ENCODE data around the gene GCNT1. TPM values are rescaled to one million over a fixed set of nuclear protein-coding genes. Genes with fewer than 3 reads are reported as not detected.

GCNT1 gene
- total RNA-seq, 1 experiment from 2014 or later: 15.3 TPM

GRCh38 chr9:76414661-76415060 is 44.3 kb upstream of the GCNT1 start:
- H3F3A ChIP-seq (ENCODE audit: insufficient read depth, low read depth): no peaks in the 10 kb centered on the region
- CTCF ChIA-PET: no interaction called here

GRCh38 chr9:76415154-76415553 is 43.8 kb upstream of the GCNT1 start:
- intact Hi-C loops (cut with micrococcal nuclease; ENCODE audit: unreplicated experiment): no loop called here
- no peaks in the 10 kb centered on the region for H3K27me3 ChIP-seq (ENCODE audit: insufficient read depth, low read depth)
- no peak overlapping the region for H3K4me3 ChIP-seq
- no peaks in the 10 kb centered on the region for H3K4me1 ChIP-seq (replicated peaks; ENCODE audit: insufficient read depth)
- no peaks in the 10 kb centered on the region for H3K79me2 ChIP-seq (ENCODE audit: low read depth)
- no peak overlapping the region for H3K4me2 ChIP-seq
- no peaks in the 10 kb centered on the region for H3K9me2 ChIP-seq (ENCODE audit: insufficient read depth)
- ChIA-PET POLR2A (ENCODE audit: unreplicated experiment) (no interaction called here), CTCF (no interaction called here)
- no peaks in the 10 kb centered on the region for H3F3A ChIP-seq (ENCODE audit: insufficient read depth, low read depth)
- H4K20me1 ChIP-seq (ENCODE audit: insufficient read depth): no peaks in the 10 kb centered on the region
- H3K9me3 ChIP-seq (ENCODE audit: insufficient read depth, low read depth): no peaks in the 10 kb centered on the region
- H3K27ac ChIP-seq: no peak overlapping the region
- DNase-seq: no peak
- no TSS peak for BruUV-seq (replicated peaks)
- TF ChIP-seq CTCF (conservative IDR thresholded peaks at IDR 0.05): no peak
- no peak for TF ChIP-seq EZH2 (IDR thresholded peaks at IDR 0.05; ENCODE audit: low read depth)
- H3K36me3 ChIP-seq (ENCODE audit: low read depth): no peaks in the 10 kb centered on the region
- H2AFZ ChIP-seq: no peak overlapping the region

More at GRCh38 chr9:76414661-76415060, 44.3 kb upstream of the GCNT1 start:
- H4K20me1 ChIP-seq (ENCODE audit: insufficient read depth): no peaks in the 10 kb centered on the region
- H3K4me2 ChIP-seq: no peak overlapping the region
- no peaks in the 10 kb centered on the region for H3K9me3 ChIP-seq (ENCODE audit: insufficient read depth, low read depth)
- no peaks in the 10 kb centered on the region for H3K9me2 ChIP-seq (ENCODE audit: insufficient read depth)
- no peaks in the 10 kb centered on the region for H3K4me1 ChIP-seq (replicated peaks; ENCODE audit: insufficient read depth)
- no peaks in the 10 kb centered on the region for H3K27me3 ChIP-seq (ENCODE audit: insufficient read depth, low read depth)
- H3K4me3 ChIP-seq: no peak overlapping the region
- DNase-seq: no peak
- BruUV-seq (replicated peaks): no TSS peak
- no peak for TF ChIP-seq EZH2 (IDR thresholded peaks at IDR 0.05; ENCODE audit: low read depth)
- no peak for TF ChIP-seq CTCF (conservative IDR thresholded peaks at IDR 0.05)
- H3K36me3 ChIP-seq (ENCODE audit: low read depth): no peaks in the 10 kb centered on the region
- H3K79me2 ChIP-seq (ENCODE audit: low read depth): no peaks in the 10 kb centered on the region
- no peak overlapping the region for H3K27ac ChIP-seq
- POLR2A ChIA-PET (ENCODE audit: unreplicated experiment): no interaction called here
- no peak overlapping the region for H2AFZ ChIP-seq
- intact Hi-C loops (cut with micrococcal nuclease; ENCODE audit: unreplicated experiment): no loop called here

- H3K9me3 ChIP-seq (ENCODE audit: insufficient read depth, low read depth): no peaks in the 10 kb centered on the region
- H3K4me1 ChIP-seq (replicated peaks; ENCODE audit: insufficient read depth): no peaks in the 10 kb centered on the region
- H3K79me2 ChIP-seq (ENCODE audit: low read depth): no peaks in the 10 kb centered on the region
- H3K4me3 ChIP-seq: no peak overlapping the region
- H3K9me2 ChIP-seq (ENCODE audit: insufficient read depth): no peaks in the 10 kb centered on the region
- no TSS peak for BruUV-seq (replicated peaks)
- ChIA-PET CTCF (no interaction called here), POLR2A (ENCODE audit: unreplicated experiment) (no interaction called here)
- no peak overlapping the region for H3K4me2 ChIP-seq
- H2AFZ ChIP-seq: no peak overlapping the region
- TF ChIP-seq EZH2 (IDR thresholded peaks at IDR 0.05; ENCODE audit: low read depth) (no peak), CTCF (conservative IDR thresholded peaks at IDR 0.05) (no peak)
- no peak overlapping the region for H3K27ac ChIP-seq
- no peaks in the 10 kb centered on the region for H4K20me1 ChIP-seq (ENCODE audit: insufficient read depth)
- no peaks in the 10 kb centered on the region for H3F3A ChIP-seq (ENCODE audit: insufficient read depth, low read depth)
- no peaks in the 10 kb centered on the region for H3K36me3 ChIP-seq (ENCODE audit: low read depth)
- intact Hi-C loops (cut with micrococcal nuclease; ENCODE audit: unreplicated experiment): no loop called here
- no peaks in the 10 kb centered on the region for H3K27me3 ChIP-seq (ENCODE audit: insufficient read depth, low read depth)
- no peak for DNase-seq
Measured at GRCh38 chr9:76415731-76416130, 43.3 kb upstream of the GCNT1 start.

Measured in PC-9 (cell line).